Heart left ventricle (tissue), 13 donors: ENCODE measurements around the gene SLC26A8.

Source experiments
- CTCF ChIP-seq, 12 donors: fragments of 200-600 bp; sonication (generic) in 4 of 12; IDR thresholded peaks; one replicate each; pipeline versions ENCODE4 v1.5.0 to v1.8.0; 2018 to 2022; ENCODE audit warnings: antibody characterized with exemption in 12 of 12, mild to moderate bottlenecking in 5 of 12
- POLR2A ChIP-seq, 2 donors: fragments of 450-650 bp; IDR thresholded peaks; one replicate each; pipeline ENCODE4 v1.6.1; 2017; ENCODE audit warnings: antibody characterized with exemption in 2 of 2, mild to moderate bottlenecking in 2 of 2, moderate library complexity in 2 of 2
- donor health status: ischemic (EF 13 %, LVEDD 7.1; RV severe dilation, severe dysfunction).
- donor health status: DM: no; HTN: yes; CAD: no.
- donor health status: DM: no; HTN: no; CAD: no.
- donor health status: ischemic (EF 25% LVEDD 6.9; RV normal size, moderate dysfunction).
- donor health status: ischemic (EF 25% LVEDD 5.7; RV mildly dilated, moderate dysfunction).
- donor health status: ischemic (EF 35%, LVEDD 5.7; RV mildly dilated, moderate dysfunction).
- donor health status: nonischemic (EF 11% LVEDD 7.7; RV severe dilation, severe dysfunction).
- donor health status: DM: yes; HTN: yes; CAD: no.
- donor health status: PGD.
- donor health status: ischemic (EF 29% LVEDD 5.4; RV normal size, mild dysfunction).
- donor health status: nonischemic (EF 23%, LVEDD 6.1; RV moderate dilation, normal function).

GRCh38 chr6:35922139-35922554 lies 102.3 kb downstream of the SLC26A8 start:
- TF ChIP-seq POLR2A (IDR thresholded peaks at IDR 0.05), result no peak
- no peak for TF ChIP-seq CTCF (IDR thresholded peaks at IDR 0.05)
